Measurements from ENCODE around the gene MZB1.
"Not testable (repeated sequence)": the region's sequence is repeated elsewhere in the genome, so short reads cannot be mapped to it uniquely, and the experiment has no call there.

MZB1 gene

DNA sequence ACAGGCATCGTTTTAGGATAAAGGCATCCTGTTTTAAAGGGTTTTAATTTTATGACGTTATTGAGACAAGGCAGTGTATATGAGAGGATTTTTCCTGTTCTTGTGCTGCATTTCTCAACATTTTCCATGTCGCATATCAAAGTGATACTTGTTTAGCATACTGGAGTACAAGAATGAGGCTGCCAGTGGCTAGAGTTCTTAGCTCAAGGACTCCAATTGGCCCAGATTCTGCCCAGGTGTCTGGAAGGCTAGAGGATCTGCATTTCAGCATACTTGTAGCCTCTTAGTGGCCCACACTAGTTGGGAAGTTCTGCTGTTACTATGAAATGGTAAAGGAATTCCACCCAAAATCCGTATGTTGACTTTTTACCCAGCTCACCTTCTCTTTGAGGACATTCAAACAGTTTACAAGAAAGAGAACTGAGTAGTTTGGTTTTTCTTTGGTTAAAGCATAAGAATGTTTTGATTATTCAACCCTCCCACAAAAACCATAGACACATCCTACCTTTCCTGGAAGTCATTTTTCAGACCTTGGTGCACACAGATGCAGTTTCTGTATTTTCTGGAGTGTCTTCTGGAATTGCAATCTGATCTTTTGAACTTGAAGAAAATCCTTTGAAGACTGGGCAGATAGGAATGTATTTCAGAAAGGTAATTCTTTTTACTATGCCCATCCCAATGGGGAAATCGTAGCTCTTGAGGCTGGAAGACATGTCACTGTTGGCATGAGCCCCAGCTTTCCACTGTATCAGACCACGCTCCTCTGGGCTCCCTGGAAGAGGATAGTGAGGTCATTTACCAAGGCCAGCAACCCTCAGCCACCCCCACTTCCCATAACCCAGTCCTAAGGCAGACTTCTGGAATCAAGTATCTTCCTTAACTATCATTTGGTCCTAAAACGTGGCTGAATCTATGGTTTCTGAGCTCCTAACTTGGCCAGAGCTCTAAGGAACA lies 18.0 kb downstream of the MZB1 start:
- no peak for DNase-seq

- no peak for DNase-seq
These were observed 20.5 kb downstream of the MZB1 start for GRCh38 chr5:139369181-139369580.

DNA sequence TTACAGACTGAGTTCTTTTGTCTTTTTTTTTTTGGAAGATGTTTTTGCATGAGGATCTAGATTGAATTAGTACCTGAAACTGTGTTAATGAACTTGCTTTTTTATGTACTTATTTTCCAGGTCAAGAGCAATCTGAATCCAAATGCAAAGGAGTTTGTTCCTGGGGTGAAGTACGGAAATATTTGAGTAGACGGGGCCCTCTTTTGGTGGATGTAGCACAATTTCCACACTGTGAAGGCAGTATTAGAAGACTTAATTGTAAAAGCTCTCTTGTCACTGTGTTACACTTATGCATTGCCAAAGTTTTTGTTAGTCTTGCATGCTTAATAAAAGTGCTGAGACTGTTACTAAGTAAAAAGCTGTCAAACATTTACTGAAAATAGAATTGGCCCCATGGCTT lies 21.1 kb downstream of the MZB1 start:
- no peak for DNase-seq

GRCh38 chr5:139364466-139364865 lies 25.2 kb downstream of the MZB1 start:
- no peak for DNase-seq

DNA sequence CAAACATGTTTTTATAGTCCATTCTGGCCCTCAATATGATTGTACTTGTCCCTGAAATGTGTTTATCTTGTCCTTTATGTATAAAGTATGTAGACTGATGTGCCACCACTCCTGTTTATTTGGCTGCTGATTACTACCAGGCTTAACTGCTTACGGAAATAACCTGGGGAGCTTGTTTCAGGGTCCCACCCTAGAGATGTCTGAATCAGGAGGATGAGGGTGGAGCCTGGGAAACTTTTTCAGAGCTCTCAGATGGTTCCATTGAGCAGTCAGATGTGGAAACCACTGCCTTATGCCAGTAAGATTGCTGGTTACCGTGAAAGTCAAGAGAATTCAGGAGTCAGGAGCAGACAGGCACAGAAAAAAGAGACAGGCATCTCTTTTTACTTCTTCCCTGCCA lies 25.8 kb downstream of the MZB1 start:
- DNase-seq = no peak

DNA sequence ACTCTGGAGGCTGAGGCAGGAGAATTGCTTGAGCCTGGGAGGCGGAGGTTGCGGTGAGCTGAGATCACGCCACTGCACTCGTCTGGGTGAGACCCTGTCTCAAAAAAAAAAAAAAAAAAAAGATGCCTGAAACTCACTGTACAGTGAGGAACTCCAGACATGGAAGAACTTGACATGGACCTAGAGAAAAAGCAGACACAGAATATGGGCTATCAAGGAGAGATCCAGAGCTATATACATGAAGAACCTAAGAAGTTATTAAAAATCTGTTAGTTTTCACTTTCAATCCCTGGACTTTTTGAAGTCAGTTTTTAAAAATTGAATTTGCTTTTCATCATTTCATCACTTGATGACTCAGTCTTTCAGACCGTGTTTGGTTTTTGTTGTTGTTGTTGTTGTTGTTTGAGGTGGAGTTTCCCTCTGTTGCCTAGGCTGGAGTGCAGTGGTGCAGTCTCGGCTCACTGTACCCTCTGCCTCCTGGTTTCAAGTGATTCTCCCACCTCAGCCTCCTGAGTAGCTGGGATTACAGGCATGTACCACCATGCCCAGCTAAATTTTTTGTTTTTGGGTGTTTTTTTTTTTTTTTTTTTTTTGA lies 27.8 kb downstream of the MZB1 start:
- no peak for DNase-seq

GRCh38 chr5:139360384-139360783 lies 29.3 kb downstream of the MZB1 start:
- DNase-seq = no peak

GRCh38 chr5:139358064-139358463 lies 31.6 kb downstream of the MZB1 start:
- no peak for DNase-seq

DNA sequence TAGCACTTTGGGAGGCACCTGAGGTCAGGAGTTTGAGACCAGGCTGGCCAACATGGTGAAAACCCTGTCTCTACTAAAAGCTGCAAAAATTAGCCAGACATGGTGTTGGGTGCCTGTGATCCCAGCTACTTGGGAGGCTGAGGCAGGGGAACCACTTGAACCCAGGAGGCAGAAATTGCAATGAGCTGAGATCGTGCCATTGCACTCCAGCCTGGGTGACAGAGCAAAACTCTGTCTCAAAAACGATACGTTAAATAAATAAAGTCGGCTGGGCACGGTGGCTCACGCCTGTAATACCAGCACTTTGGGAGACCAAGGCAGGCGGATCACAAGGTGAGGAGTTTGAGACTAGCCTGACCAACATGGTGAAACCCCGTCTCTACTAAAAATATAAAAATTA lies 33.8 kb downstream of the MZB1 start:
- not testable (repeated sequence) for DNase-seq

- DNase-seq = no peak
These were observed 35.5 kb downstream of the MZB1 start for GRCh38 chr5:139354186-139354585.

GRCh38 chr5:139347863-139348262 lies 41.9 kb downstream of the MZB1 start:
- not testable (repeated sequence) for DNase-seq

DNA sequence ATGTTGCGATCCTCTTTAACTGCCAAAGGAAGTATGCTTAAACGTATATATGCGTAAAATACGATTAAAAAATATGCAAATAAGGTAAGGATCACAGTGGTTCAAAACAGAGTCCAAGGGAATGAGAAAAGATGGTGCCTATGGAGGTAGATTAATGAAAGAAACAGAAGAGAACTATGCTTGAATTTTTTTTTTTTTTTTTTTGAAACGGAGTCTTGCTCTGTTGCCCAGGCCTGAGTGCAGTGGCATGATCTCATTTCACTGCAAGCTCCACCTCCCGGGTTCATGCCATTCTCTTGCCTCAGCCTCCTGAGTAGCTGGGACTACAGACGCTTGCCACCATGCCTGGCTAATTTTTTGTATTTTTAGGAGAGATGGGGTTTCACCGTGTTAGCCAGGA lies 44.3 kb downstream of the MZB1 start:
- not testable (repeated sequence) for DNase-seq

DNA sequence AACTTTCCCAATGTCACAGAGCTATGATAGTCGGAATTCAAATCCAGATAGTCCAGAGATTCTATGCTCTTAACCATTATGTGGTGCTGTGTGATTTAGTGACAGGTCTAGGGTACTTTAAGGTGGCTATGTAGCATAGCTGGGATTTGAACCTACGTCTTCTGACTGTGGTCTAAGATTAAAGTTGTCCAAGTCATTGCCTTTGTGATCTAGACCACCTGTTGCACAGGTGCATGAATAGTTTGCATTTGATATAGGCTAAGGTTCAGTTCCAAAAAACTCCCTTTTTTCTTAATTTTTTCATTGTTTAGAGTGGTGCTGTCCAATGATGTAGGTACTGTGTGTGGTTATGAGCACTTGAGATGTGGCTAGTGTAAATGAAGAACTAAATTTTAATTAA lies 45.5 kb downstream of the MZB1 start:
- no peak for DNase-seq

GRCh38 chr5:139343476-139343875 lies 46.2 kb downstream of the MZB1 start:
- no peak for DNase-seq

- DNase-seq = peak; percentile 85
These were observed 47.3 kb downstream of the MZB1 start for GRCh38 chr5:139342423-139342723.

DNA sequence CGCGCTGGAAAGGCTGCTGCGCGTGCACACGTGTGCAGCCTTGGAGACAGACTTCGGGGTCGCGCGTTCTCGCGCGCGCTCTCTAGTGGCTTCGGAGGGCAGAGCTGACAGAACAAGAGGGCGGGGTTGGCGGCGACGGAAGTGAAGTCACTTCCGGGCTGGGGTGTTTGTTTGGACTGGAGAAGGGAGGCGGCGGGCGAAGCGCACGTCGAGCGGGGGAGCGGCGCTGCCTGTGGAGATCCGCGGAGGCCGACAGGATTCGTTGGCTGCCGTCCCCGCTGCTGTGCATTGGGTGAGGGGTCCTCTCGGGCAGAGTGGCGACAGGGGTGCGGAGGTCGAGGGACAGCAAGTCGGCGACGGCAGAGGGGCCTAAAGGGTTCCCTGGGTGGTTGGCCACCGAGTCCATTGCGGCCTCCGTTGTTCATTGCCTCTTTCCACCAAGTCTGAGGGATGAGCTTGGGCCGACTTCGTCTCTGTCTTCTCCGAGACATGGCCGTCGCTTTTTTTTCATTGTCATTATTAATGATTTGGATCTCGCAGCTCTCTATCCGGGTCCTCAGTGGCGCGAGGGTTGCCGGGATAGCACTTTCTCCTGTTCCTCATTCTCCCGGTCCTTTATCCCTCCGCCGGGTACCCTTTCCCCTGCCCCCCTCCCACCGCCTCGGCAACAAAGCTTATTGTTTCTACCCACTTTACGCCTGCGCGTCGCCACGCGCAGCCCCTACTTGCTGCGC lies 47.9 kb downstream of the MZB1 start, which contains the start of gene PAIP2:
PAIP2 (plus strand) TSS at position 166 of the 734 bp plus-strand sequence. CDS start 21,931 bp downstream, outside the sequence.
- DNase-seq = peak; percentile 98

GRCh38 chr5:139341187-139341688 lies 48.5 kb downstream of the MZB1 start:
- no peak for DNase-seq

- no peak for DNase-seq
These were observed 49.7 kb downstream of the MZB1 start for GRCh38 chr5:139340051-139340450.

All from activated naive CD4-positive, alpha-beta T cell treated with anti-CD3 and anti-CD28 coated beads, Interleukin-2, amount 50 U/mL, for 16 hours (primary cell).